Measurements from ENCODE around the gene UCKL1.
"Not testable (repeated sequence)": the region's sequence is repeated elsewhere in the genome, so short reads cannot be mapped to it uniquely, and the experiment has no call there.

The UCKL1 gene

DNA sequence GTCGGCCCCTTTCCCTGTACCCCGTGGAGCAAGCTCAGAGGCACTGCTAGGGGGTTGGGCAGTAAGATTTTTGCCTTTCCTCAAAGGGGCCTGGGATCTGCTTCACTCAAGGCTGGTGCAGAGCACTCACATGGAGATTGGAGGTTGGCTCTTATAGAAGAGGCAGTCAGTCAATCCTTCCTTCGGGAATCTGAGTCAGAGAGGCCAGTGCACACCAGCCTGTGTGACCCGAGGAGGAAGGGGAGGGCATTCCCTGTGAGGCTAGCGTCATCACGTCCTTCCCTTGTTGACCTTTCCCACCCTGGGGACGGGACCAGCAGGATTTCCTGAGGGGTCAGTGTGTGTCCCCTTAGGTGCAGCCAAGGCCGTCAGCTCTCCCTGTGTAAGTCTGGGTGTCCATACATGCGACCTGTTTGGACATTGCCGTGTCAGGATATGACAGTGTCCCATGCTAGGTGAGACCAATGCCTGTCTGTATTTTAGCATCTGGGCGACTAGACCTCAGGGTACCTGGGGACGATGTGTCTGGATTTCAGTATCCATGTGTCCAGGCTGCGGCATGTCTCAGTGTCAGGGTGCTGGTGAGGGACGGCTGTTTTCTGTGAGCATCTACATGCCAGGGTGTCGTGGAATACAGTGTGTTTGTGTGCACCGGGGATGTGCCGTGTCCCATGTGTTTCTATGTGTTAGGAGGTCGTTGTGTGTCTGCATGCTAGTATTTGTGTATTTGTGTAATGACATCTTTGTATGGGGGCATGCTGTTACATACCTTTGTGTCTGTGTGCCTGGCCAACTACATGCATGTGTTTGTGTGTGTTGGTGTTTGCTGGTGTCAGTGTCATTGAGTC, 16.3 kb upstream of the UCKL1 start:
- no peak for DNase-seq

DNA sequence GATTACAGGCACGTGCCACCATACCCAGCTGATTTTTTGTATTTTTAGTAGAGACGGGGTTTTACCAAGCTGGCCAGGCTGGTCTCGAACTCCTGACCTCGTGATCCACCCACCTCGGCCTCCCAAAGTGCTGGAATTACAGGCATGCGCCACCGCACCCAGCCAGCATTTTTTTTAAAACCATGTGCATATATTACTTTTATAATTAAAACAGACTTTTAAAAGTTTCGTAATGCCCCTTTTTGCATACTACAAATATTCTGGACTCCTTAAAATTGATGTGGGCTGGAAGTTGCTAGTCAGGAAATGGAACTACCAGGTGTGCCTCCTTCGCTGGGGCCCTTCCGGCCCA, 15.7 kb upstream of the UCKL1 start:
- not testable (repeated sequence) for DNase-seq

GRCh38 chr20:63970714-63971431, 14.7 kb upstream of the UCKL1 start:
- DNase-seq = no peak

DNA sequence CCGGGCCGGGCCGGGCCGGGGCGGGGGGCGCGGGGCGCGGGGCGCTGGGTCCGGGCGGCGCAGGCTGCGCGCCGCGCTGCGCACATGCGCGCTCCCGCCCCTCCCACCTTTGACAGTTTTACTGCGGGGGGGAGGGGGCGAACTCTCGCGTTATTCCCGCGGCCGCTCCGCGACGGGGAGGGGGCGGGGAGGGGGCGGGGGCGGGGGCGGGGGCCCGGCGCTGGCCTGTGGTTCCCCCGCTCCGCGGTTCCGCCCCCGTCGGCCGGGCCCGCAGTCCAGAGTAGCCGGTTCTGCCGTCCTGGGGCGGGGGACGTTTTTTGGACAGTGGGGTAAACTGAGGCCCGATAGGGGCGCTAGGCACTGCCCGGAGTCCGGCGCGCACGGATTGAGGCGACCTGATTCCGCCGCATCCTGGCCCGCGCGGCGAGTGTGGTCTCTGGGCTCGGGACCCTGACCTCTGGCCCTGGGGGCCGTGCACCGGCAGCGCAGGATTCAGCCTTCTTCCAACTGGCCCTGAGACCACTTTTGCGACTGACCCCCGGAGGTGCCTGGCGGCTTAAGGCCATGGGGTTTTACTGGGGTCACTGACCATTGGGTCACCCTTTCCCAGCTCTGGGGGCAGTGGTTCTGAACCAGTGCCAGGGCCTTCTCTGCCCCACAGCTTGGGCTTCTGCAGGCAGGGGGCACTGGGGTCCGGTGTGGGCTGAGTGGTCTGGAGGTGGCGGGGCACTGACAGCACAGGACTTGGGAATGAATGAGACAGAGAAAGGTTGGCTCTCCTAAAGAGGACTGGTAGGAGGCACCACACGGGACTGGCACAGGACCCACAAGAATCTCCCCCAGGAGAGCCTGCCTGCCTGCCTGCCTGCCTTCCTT, 13.9 kb upstream of the UCKL1 start, which contains the start of gene ZNF512B:
Gene ZNF512B (minus strand): TSS at position 93 of the 876 bp plus-strand sequence. CDS start 1,980 bp downstream, outside the sequence.
- peak; percentile 30 for DNase-seq

GRCh38 chr20:63968928-63969760, 12.9 kb upstream of the UCKL1 start:
- DNase-seq = no peak

DNA sequence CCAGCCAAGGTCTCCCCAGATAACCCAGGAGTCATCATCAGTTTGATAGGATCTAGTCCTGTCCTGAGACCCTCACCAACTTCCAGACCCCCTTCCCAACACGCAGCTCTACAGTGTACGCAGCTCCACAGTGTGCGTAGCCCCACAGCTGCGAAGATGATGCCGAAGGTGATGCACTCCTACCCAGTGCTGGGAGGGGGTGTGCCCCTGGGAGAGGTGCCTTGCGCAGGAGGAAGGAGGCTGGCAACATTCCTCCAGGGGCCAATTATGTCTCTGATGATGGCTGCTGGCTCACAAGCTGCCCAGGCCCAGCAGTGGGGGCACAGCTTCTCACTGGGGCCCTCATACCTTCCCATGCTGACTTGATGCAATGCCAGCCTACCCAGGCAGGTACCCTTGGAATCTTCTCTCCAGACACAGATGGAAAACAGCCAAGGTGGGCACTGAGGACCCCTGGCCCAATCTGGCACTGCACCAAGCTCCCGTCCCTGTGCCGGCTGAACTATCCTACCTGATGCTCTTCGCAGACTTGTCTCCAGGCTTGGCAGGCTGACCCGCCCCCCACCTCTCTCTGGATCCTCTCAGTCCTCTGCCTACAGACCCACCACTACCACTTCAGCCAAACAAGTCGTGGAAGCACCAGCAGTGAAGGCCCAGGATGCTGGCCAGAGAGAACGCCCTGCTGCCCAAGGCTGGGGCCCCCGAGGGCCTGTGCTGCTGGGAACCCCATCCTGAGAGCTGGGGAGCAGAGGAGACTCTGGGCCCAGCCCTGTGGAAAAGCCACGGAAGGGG, 12.1 kb upstream of the UCKL1 start:
- DNase-seq = no peak

DNA sequence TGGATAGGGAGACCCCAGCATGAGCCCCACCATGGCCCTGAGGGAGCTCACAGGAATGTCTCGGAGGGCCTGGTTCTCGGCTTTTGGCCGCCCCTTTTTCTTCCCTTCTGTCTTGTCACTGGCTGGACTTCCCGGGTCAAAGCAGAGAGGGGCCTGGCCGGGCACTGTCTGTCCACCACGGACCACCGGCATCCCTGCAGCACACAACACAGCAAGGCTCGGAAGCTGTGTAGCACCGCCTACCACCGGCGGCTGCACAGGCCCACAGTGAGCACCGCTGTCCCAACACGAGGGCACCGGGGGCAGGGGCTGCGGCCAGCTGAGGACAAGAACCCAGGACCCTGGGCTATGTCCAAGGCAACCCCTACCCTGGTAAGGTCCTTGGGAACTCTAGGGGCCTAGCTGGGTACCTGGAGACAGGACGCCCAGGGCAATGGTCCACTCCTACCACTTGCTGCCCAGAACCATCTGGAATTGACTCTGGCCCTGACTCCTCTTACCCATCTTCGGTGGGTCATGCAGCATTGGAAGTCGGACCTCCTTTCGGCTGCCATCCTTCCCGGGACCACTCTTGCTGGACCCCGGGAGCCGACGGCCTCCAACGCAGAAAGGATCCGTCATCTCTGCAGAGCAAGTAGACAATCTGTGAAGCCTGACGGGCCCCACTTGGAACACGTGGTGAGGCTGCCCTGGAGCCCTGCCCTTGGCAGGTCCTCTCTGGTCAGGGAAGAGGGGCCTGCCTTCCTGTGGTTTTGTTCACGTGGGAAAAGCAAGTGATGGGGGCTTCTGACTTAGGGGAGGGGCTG, 11.3 kb upstream of the UCKL1 start:
- no peak for DNase-seq

DNA sequence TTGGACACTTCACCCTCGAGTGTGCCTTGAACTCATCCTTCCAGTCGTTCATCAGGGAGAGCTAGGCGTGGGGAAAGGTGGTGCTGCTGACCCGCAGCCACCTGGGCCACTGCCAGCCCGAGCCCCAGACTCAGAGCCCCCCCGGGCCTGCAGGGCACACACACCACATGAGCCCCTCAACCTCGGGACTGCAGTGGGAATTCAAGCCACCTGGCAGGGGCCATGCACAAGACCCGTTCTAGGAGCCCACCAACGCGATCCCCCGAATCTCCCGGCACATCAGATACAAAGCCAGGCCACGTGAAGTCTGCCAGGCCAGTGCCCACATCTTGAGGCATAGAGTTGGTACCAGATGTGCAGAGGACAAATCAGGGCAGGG, 10.7 kb upstream of the UCKL1 start:
- DNase-seq = no peak

DNA sequence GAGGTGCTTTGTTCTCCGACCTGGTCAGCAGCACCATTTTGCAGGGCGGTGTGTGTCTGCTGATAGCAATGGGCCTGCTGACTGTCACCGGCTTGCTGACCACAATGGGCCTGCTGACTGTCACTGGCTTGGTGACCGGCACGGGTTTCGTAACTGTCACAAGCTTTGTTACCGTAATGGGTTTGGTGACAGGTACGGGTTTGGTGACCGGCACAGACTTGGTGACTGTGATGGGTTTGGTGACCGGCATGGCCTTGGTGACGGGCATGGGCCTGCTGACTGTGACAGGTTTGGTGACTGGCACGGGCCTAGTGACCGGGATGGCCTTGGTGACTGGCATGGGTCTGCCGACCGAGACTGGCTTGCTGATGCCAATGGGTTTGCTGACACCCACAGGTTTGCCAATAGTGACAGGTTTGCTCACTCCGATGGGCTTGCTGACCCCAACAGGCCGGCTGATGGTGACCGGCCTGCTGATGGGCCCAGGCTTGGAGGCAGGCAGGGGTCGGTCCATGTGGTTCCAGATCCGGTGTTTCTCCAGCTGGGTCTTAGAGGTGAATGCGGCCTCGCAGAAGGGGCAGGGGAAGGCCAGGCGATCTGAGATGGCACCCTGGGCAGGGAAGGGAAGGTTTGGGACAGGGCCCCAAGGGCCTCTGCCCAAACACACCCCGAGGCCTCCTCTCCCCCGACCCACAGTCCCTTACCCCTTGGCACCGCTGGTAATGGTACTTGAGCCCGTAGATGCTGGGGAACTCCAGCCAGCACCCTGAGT, 10.1 kb upstream of the UCKL1 start:
- DNase-seq = no peak

DNA sequence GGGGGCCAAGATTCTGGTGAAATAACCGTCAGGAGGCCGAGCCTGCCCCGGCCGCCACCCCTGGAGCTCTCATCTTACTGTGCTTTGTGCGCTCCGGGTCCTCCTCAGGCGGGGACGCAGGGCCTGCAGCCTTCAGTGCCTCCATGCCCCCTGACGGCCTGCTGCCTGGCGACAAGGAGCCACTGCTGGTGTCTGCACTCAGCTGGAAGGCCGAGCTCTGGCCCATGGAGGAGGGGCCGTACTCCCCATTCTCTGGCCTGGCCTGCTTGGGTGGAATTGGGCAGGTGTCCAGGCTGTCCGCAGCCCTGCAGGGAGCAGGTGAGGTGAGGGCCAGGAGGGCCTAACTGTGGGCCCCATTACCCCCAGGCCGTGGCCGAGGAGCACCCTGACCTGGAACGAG, 8.2 kb upstream of the UCKL1 start:
- DNase-seq = no peak

DNA sequence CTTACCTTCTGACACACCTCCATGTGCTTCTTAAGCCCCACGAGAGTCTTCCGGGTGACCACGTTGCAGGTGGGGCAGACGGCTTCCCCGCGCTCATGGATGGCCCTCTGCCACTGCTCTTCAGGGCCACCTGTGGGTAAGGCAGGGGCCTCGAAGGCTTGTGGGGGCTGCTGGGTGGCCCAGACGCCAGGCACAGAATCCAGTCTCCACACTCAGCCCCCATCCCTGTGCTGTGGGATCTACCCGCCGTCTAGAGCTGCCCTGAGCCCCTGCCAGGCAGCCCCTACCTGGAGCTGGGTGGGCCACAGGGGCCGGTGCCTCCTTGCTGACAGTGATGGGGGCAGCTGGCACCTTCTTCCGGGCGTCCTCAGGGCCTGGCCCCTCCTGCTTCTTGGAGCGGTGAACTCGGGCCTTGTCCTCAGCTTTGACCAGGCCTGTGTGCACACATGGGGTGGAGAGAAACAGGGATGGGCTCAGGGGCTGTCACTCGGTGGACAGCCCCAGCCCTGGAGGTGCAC, 7.6 kb upstream of the UCKL1 start:
- DNase-seq = no peak

- no peak for DNase-seq
These were observed 7.1 kb upstream of the UCKL1 start for GRCh38 chr20:63963348-63963741.

GRCh38 chr20:63962426-63963347, 6.5 kb upstream of the UCKL1 start:
- no peak for DNase-seq

- DNase-seq = no peak
These were observed 5.6 kb upstream of the UCKL1 start for GRCh38 chr20:63961664-63962425.

DNA sequence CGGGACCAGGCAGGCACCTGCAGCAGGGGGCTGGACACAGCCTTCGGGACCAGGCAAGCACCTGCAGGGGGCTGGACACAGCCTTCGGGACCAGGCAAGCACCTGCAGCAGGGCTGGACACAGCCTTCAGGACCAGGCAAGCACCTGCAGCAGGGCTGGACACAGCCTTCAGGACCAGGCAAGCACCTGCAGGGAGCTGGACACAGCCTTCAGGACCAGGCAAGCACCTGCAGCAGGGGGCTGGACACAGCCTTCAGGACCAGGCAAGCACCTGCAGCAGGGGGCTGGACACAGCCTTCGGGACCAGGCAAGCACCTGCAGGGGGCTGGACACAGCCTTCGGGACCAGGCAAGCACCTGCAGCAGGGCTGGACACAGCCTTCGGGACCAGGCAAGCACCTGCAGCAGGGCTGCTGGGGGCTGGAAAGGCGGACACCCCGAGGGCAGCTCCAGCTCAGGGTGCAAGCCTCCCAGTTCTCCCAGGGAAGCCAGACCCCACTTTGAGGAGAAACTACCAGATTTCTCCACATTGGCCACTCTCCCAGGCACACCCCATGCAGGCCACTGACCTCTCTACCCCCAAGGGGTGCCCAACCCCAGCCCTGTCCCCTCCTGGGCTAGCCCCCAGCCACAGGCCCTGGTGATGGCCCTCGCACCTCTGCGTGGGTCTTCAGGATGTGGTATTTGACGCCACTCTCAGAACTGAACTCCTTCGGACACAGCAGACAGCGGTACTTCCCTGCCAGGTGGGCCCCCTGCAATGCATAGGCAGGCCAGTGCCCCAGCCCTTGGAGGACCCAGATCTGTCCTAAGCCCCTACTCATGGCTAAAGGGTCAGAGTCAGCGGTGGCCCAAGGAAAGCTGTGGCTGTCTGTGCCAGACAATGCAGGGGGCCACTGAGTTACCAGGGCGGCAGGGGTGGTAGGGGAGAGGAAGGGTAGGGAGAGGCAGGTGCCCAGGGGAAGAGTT, 4.7 kb upstream of the UCKL1 start:
- DNase-seq = not testable (repeated sequence)

GRCh38 chr20:63959699-63960075, 3.5 kb upstream of the UCKL1 start:
- no peak for DNase-seq

All from NCI-H510A treated with DMSO at 0.1 percent for 48 hours (cell line).